A673 (cell line): ENCODE data around the gene SMPD2.

Experiments used
- EZH2 ChIP-seq: fragments of 200-600 bp; sonication (generic); IDR thresholded peaks from 2 replicates; pipeline ENCODE4 v1.6.1; 2017; ENCODE audit warnings: borderline replicate concordance, low read depth, mild to moderate bottlenecking, mixed read lengths, antibody characterized with exemption, low read length; ENCODE audit not compliant: poor library complexity, severe bottlenecking
- TF ChIP-seq, protein P1 (sequence below): fragments of 300-800, 200-600 bp; sonication (generic); conservative IDR thresholded peaks from 2 replicates; pipeline ENCODE4 v1.5.1; 2017; ENCODE audit warnings: low read depth, mild to moderate bottlenecking, antibody characterized with exemption, low read length, moderate library complexity, mixed read lengths

DNA sequence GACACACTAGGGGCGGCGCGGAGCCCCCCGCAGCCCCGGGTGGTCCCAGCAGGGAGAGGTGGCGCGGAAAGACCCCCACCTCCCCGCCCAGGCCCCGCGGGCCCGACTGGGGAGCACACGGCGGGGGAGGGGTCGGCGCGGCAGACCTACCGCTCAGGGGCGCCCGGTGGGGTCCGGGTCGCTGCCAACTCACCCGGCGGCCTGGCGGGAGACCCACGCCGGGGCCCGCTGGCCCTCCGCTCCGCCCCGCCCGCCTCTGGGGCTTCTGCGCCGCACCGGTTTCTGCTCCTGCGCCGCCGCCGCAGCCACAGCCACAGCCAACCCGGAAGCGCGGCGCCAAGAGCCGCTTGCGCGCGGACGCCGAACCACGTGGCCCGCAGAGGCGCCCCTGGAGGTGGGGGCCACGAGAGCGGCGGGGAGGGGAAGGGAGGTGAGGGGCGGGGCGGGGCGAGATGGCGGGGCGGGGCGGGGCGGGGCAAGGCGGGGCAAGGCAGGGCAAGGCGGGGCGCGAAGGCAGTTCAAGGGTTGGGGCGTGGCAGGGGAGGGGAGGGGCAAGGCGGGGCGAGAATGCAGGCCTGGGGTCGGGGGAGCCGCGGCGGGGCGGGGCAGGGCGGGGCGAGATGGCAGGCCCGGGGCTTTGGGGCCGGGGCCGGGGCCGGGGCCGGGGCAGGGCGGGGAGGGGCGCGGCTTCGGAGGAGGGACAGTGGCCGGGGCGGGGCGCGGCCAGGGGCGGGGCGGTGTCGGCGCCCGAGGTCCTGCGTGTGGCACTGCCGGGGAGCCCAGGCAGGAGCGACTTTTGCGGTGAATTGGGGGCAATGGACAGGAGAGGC lies 42.6 kb downstream of the SMPD2 start, which contains the start of gene ZBTB24:
- TF ChIP-seq, protein P1, sequence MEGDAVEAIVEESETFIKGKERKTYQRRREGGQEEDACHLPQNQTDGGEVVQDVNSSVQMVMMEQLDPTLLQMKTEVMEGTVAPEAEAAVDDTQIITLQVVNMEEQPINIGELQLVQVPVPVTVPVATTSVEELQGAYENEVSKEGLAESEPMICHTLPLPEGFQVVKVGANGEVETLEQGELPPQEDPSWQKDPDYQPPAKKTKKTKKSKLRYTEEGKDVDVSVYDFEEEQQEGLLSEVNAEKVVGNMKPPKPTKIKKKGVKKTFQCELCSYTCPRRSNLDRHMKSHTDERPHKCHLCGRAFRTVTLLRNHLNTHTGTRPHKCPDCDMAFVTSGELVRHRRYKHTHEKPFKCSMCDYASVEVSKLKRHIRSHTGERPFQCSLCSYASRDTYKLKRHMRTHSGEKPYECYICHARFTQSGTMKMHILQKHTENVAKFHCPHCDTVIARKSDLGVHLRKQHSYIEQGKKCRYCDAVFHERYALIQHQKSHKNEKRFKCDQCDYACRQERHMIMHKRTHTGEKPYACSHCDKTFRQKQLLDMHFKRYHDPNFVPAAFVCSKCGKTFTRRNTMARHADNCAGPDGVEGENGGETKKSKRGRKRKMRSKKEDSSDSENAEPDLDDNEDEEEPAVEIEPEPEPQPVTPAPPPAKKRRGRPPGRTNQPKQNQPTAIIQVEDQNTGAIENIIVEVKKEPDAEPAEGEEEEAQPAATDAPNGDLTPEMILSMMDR = no peak
- TF ChIP-seq EZH2 = no peak
